Measurements from ENCODE around the gene LRRC61.
"Not testable (repeated sequence)": the region's sequence is repeated elsewhere in the genome, so short reads cannot be mapped to it uniquely, and the experiment has no call there.

LRRC61 gene, protein sequence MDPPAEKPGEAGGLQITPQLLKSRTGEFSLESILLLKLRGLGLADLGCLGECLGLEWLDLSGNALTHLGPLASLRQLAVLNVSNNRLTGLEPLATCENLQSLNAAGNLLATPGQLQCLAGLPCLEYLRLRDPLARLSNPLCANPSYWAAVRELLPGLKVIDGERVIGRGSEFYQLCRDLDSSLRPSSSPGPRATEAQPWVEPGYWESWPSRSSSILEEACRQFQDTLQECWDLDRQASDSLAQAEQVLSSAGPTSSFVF

DNA sequence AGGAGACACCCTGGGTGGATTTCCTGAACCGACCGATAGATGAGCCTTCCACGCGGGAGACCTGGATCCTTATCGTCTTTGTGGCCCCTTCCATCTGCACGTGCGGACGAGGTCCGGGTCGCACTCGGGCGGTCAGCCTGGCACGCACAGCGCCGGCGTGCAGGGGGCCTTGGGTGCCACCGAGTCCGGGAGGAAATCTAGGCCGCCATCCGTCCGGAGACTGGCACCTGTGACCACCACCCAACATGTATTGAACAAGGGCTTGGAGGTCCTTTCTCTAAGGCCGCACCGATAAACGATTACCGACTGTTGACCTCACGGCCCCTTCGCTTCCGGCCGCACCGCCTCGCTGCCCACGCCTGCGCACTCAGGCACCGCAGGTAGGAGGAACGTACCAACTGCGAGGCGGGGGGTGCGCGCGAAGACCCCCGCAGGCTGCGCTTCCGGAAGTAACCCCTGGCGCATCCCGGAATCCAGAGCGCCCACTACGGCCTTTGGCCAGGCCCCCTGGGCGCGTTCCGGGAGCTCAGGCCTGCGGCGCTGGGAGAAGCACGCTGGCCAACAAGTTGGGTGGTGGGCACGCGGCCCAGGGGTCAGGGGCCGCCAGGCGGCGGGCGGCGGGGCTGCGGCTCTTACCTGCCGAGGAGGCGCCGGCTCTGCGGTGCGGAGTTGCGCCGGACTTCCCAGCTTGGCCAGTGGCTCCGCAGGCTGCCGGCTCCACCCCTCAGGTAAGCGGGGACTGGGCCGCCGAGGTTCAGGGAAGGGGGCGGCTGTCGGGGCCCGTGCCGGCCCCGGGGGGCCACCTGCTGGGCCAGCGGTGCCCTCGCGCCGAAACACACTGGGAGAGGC, at the start of gene LRRC61, which contains the start of gene ACTR3C:
TSS of gene LRRC61 (plus strand) at position 523 of the 849 bp plus-strand sequence. CDS start 13,507 bp downstream, outside the sequence.
TSS of gene ACTR3C (minus strand) at position 713 of the 849 bp plus-strand sequence. CDS start 28,249 bp downstream, outside the sequence.
- TF ChIP-seq, protein P1, sequence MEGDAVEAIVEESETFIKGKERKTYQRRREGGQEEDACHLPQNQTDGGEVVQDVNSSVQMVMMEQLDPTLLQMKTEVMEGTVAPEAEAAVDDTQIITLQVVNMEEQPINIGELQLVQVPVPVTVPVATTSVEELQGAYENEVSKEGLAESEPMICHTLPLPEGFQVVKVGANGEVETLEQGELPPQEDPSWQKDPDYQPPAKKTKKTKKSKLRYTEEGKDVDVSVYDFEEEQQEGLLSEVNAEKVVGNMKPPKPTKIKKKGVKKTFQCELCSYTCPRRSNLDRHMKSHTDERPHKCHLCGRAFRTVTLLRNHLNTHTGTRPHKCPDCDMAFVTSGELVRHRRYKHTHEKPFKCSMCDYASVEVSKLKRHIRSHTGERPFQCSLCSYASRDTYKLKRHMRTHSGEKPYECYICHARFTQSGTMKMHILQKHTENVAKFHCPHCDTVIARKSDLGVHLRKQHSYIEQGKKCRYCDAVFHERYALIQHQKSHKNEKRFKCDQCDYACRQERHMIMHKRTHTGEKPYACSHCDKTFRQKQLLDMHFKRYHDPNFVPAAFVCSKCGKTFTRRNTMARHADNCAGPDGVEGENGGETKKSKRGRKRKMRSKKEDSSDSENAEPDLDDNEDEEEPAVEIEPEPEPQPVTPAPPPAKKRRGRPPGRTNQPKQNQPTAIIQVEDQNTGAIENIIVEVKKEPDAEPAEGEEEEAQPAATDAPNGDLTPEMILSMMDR (IDR thresholded peaks at IDR 0.05; ENCODE audit: low read depth, low read length, missing control alignments): peak; percentile 16
- DNase-seq (ENCODE audit: low read depth): no peak
- peak within 1 kb of the TSS; percentile 91 for H3K4me3 ChIP-seq (ENCODE audit: low read depth, low read length)

DNA sequence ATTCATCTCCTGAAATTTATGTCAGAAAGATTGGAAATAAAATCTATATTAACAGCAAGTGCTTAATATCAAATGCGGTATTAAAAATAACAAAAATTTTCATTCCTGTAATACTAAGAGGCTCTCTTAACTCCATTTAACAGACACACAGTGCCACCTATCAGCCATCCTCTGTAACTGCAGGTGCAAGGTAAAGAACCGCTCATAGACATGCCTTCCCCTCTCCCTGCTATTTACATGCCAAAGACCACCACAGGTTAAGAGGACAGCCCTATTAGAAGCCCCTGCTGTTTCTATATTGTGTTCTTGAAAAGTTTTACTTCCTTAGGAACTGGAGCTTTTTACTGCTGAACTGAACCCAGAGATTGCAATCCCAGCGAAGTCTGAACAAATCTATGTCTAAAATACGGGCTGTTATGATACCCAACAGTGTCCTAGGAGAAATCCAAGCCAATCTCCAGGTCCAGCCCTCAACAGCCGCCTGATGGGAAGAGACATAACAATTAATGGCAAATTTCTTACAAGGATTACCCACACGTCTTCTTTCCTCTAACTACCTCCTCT, 46.9 kb upstream of the LRRC61 start:
- not testable (repeated sequence) for H3K4me3 ChIP-seq (ENCODE audit: low read depth, low read length); DNase-seq (ENCODE audit: low read depth)
- TF ChIP-seq, protein P1 (IDR thresholded peaks at IDR 0.05; ENCODE audit: low read depth, low read length, missing control alignments): peak; percentile 58

DNA sequence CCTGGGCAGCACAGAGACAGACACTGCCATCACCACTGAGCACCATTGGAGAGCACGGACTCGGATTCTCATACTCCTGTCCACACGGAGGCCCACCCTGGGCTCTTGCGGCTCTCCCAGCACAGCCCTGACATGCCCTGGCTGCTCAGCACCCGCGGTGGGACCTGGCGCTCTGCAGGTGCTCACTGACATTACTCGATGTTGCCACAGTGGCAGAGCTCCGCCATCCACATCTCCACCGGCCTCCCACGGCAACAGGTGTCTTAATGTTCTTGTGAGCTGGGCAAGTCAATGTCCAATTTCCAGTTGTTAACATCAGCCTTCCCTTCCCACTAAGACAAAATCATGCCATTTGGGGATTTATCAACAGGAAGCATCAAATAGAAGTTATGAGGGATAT, 44.8 kb upstream of the LRRC61 start:
- DNase-seq (ENCODE audit: low read depth); H3K4me3 ChIP-seq (ENCODE audit: low read depth, low read length): not testable (repeated sequence)

DNA sequence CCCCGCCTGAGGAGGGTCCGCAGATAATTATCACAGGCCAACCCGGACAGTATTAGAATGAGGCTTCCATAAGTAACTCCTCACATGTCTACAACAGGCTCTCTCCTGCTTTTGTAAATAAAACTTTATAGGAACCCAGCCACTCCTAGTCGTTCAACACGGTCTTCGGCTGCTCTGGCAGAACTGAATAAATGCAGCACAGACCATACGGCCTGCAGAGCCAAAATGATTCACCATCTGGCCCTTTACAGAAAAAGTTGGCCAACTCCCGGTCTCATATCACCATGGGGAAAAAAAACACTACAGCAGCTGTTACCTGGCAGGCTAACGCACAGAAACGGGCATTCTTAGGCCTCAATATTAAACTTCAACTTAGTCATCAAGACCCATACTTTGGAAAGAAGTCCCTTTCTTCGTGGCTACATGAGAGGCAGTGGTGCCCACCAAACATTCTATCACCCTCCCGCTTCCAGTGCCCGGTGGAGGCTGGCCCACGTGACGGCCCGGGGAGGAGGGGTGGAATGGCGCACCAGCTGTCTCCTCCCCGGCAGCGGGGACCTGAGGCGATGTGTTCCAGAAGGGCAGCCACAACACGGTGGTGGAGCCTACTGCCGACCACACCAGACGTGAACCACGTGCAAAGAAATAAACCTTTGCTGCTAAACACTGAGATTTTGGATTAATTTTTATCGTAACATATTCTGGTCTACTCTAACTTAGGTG, 41.3 kb upstream of the LRRC61 start:
- H3K4me3 ChIP-seq (ENCODE audit: low read depth, low read length); DNase-seq (ENCODE audit: low read depth): not testable (repeated sequence)

DNA sequence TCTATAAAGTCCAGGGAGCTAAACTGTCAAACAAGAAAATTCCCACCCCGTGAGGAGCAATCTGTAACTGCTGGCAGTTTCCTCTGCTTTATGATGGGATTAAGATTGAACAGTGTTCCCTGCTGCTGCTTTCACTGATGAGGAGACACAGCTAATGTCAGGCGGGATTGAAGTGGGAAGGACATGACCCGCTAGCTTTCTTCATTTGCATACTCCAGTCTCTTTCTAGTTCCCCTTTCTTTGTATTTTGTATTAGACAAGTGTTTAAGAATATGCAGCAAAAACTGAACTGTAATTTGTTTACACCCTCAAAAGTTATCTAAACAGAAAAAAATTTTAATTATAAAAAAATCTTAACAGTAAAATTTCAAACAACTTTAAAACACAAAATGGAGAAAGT, 40.0 kb upstream of the LRRC61 start:
- not testable (repeated sequence) for DNase-seq (ENCODE audit: low read depth); H3K4me3 ChIP-seq (ENCODE audit: low read depth, low read length)

DNA sequence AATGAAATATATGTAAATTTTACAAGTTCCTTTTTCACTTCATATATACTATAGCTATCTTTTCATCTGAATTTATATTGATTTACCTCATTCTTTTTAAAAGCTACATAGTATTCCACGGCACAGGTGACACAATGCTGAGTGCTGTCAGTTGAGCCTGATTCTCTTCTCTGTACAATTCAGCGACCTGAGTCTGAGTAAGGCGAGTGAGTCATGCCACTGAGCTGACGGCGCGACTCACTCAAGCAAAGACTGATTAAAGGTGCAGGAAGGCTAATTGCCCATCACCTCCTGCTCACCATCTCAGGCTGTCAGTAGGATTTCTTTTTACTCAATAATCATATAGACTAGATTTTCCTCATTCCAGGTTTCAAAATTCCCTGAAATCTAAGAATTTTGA, 39.5 kb upstream of the LRRC61 start:
- DNase-seq (ENCODE audit: low read depth); H3K4me3 ChIP-seq (ENCODE audit: low read depth, low read length): not testable (repeated sequence)

DNA sequence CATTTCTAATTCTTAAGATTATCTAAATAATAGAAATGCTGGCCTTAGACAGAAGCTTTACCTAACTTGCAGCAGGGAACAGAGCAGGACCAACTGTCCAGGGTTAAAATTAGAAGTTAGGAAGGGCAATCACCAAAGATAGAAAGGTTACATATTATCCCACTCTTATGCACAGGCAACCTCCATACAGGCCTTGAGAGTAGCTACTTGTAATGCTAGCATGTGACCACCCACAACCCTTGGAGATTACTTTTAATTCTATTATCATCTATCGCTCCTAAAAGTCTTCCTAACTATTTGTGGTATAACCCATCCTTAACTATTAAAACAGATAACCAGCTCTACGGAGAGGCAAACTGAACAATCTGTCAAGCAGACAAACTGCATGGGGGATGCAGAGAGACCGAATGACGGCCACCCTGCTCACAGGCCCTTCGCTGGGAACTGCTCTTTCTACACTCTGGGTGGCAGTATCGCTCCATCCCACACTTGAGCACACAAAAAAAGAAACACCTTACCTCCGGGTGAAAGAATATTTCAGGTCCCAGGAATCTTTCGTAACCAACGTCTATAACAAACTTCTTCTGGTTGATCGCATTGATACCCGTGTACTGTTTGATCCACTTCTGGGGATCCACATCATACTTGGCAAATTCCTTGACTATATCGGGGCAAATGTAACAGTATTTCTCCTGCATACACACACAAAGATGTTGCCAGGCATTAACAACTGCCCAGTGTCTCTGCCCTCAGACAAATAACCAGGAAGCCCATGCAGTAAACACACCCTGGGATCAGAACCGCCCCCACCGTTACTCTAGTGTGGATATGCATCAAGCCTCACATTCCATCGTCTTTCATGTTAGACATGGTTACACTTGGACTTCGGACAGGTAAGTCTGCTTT, 37.1 kb upstream of the LRRC61 start:
- DNase-seq (ENCODE audit: low read depth): not testable (repeated sequence)

DNA sequence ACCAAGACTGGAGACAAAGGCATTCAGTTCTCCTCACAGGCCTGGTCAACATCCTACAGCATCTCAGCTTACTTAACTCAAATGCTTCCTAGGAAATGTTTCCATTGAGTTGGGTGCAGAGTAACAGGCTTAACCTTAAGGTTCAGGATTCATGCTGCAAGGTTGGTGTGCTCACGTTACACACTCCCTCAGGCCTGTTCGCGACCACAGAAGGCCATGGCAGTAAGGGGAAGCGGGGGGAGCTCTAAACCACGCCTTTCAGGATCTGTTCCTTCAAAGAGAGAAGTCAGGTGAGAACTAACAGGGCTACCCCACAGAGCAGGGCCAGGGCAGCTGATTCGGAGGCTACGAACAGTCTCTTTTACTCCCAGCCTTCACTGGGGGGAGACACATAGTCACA, 35.3 kb upstream of the LRRC61 start:
- H3K4me3 ChIP-seq (ENCODE audit: low read depth, low read length): not testable (repeated sequence)

More for the DNA sequence above, 37.1 kb upstream of the LRRC61 start:
- not testable (repeated sequence) for H3K4me3 ChIP-seq (ENCODE audit: low read depth, low read length)
- TF ChIP-seq, protein P1 (IDR thresholded peaks at IDR 0.05; ENCODE audit: low read depth, low read length, missing control alignments): peak; percentile 45

DNA sequence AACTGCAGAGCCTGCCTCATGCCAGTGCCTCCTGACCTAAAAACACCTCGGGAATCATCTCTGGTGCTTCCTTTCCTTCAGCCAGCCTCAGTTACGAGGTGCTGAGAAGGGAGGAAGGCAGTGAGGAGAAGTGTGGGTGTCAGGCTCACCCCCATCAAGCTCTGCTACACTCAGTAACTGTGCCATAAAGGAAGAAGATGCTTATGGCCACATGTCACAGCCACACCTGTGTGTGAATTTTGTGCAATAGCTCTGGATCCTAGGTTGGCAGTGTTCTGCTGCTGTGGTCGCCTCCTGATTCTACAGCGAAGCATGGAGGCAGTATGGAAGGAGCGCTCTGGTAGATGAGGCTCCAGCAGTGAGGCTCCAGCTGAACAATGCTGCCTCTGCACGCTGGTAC, 34.3 kb upstream of the LRRC61 start:
- H3K4me3 ChIP-seq (ENCODE audit: low read depth, low read length); DNase-seq (ENCODE audit: low read depth): not testable (repeated sequence)

More for the DNA sequence above, 35.3 kb upstream of the LRRC61 start:
- not testable (repeated sequence) for DNase-seq (ENCODE audit: low read depth)

DNA sequence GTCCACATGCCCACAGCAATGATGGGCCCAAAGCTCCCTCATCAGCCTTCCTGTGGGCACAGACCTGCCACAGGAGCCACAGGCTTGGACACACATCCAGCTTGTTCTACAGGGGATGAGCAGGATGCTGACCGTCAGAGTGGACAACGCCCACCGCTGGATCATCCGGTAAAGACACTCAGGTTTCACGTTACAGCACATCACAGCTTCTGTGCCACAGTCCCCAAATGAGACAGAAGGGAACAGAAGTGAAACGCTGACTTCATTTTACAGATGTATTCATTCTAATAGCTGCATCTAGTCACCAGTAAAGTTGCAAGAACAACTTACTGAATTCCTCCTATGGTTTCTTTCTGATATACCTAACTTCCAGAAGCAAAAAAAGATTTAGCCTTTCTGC, 32.8 kb upstream of the LRRC61 start:
- H3K4me3 ChIP-seq (ENCODE audit: low read depth, low read length); DNase-seq (ENCODE audit: low read depth): not testable (repeated sequence)

DNA sequence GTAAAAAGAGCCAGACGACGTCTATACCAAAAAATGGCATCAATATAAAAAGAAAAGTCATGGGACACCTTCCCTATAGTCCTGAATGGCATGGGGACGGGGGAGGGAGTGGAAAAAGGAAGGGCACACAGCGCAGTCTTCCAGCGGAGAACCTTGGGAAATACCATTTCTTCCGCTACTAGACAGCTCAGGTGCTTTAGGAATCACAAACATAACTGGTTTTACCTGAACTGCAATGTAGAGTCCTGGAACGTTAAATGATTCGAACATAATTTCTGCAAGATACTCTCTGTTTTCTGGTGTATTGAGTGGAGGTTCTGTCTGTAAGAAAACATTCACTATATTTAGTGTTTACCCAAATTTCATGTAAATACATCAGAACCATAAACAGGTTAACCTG, 28.1 kb upstream of the LRRC61 start:
- H3K4me3 ChIP-seq (ENCODE audit: low read depth, low read length); DNase-seq (ENCODE audit: low read depth): not testable (repeated sequence)

DNA sequence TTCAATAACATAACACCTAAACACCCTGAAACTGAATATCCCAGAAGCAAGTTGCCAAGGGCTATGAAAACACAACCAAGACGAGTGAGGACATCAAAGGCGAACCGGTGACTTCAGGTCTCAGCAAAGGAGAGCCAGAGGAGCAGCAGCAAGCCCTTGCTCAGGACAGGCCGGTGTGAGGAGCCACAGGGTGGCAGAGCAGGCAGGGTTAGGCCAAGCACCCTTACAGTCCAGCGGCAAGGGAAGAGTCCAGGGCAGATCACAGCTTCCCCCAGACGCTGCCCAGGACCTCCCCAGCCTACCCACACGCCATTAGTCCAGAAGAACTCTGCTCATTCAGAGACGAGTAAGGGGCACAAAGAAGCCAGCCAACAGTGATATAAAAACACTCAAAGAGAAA, 27.5 kb upstream of the LRRC61 start:
- H3K4me3 ChIP-seq (ENCODE audit: low read depth, low read length); DNase-seq (ENCODE audit: low read depth): not testable (repeated sequence)

DNA sequence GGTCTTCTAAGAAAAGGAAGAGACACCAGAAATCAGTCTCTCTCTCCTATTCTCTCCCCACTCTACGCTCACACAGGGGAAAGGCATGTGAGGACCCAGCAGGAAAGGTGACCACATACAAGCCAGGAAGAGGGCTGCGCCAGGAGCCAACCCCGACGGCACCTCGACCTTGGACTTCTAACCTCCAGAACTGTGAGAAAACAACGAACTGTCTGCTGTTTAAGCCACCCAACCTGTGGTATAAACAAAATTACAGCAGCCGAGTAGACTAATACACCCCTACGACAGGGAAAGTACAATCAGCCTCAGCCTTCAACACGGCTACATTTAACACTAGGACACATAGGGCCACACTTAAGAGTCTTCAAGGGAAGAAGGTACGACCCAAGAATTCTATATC, 26.4 kb upstream of the LRRC61 start:
- not testable (repeated sequence) for DNase-seq (ENCODE audit: low read depth)

More for the DNA sequence above, 26.4 kb upstream of the LRRC61 start:
- not testable (repeated sequence) for H3K4me3 ChIP-seq (ENCODE audit: low read depth, low read length)
